Stimulated activated CD8-positive, alpha-beta memory T cell treated with anti-CD3 and anti-CD28 coated beads, Interleukin-7, amount 100 ng/mL, for 1 hour (primary cell): Measurements from ENCODE around the gene SMPX.

Source experiments
- DNase-seq, 2 donors: peaks; one replicate each; pipeline ENCODE4 v3.0.0-alpha.2; 2020; ENCODE audit warnings: low read depth in 2 of 2

SMPX gene

GRCh38 chrX:21711848-21712197 is 46.1 kb downstream of the SMPX start:
- DNase-seq, result no peak

DNA sequence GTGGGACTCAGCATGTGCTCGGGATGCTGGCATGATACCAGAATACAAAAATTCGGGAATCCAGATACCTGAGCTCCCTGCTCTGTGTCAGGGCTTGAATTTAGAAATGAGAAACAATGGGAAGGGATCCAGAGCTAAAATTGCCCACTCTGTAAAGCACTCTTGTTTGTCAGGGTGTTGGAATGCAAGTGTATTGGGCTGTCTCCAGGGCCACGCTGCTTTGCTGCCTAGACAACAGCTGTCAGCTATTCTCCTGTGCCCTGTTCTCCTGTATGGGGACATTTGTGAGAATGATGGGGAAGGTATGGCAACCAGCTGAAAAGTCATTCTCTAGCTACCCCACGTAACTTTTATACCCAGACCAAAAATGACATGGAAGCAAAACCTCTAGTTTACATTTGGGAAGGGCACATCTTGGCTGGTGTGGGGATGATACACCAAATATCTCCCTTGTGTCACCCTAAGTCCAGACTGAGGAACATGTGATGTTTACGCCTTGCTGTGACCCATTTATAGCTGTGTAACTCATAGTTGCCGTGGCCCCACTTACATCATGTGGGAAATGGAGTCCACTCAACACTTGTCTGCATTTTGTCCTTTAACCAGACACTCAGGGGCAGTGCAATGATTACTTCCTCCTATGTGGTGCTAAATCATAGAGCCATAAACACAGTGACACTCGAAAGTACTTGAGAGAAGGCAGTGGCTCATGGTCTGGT is 46.6 kb downstream of the SMPX start:
- no peak for DNase-seq

DNA sequence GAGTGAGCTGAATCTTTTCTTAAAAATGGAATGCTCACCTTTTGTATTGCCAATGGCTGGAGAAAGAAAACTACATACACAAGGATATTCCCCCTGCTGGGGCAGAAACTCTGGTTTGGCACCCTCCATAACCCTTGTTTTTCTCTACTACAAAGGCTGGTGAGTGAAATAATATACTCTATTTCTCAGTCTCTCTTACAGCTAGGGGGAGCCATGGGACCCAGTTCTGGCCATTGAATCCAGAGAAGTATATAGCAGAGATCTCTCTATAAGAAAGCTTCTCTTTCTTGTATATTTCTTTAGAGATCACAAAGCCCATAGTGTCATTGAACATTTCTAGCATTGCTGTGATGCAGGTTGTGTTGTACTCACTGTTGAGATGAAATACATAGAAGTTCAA is 49.8 kb downstream of the SMPX start:
- DNase-seq, result no peak

DNA sequence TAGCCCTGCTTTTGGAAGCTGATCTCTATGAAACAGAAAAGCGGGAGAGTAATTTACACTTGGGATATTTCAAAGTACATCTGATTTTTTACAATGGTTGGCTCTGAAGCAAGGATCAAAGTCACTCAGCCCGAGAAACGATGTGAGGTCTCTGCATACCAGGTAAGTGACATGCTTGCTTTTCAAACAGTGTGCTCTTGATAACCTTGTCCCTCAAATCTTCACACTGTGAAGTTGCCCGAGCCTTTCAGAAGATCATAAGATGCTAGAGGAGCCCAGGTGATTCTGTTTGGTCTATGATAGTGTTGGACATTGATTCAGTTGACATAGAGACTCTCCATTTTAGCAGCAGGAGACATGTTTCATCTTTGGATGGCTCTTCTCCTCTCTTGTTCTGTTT is 52.7 kb downstream of the SMPX start:
- no peak for DNase-seq

DNA sequence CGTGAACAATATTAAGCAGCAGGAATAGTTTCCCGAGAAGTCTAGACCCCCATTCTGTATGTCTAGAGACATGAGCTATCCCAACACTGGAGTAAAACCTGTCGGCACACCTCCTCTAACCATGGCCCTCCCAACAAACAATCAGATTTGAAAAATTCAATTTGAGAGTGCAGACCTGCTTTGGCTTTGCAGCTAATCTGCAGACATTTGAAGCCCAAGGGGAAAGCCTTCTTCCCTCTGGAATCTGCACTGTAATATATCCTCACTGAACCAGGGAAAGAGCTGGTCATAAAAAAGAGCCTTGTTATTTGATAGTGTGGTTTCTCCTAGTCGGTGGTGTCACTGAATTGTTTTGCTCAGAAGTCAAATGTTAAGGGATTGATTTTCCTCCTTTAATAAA is 55.2 kb downstream of the SMPX start:
- no peak for DNase-seq

GRCh38 chrX:21700967-21701366 is 56.9 kb downstream of the SMPX start:
- no peak for DNase-seq

GRCh38 chrX:21700275-21700674 is 57.6 kb downstream of the SMPX start:
- DNase-seq, result no peak

GRCh38 chrX:21699136-21699535 is 58.8 kb downstream of the SMPX start:
- DNase-seq, result no peak

GRCh38 chrX:21698272-21698671 is 59.6 kb downstream of the SMPX start:
- no peak for DNase-seq

GRCh38 chrX:21691512-21692018 is 66.4 kb downstream of the SMPX start:
- no peak for DNase-seq

GRCh38 chrX:21683941-21684340 is 74.0 kb downstream of the SMPX start:
- no peak for DNase-seq

DNA sequence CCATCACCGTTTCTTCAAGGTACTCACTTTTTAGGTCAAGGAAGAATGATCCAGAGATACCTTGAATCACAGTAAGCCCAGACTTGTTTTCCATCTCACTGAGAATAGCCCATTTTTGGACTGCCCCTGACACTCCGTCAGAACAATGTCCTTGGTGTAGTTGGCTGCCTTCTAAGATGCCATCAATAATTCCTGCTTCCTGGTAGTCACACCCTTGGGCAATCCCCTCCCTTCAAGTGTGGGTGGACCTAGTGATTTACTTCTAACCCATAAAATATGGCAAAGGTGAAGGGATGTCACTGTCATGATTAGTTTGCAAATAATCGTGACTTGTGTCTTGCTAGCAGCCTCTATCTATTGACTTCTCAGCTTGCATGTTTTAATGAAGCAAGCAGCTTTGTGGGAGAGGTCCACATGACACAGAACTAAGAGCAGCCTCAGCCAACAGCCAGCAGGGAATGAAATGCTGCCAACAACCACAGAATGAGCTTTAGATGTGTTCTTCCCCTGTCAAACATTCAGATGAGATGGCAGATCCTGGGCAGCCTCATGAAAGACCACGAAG is 79.8 kb downstream of the SMPX start:
- no peak for DNase-seq

- no peak for DNase-seq
These were observed 82.0 kb downstream of the SMPX start for GRCh38 chrX:21675931-21676330.

DNA sequence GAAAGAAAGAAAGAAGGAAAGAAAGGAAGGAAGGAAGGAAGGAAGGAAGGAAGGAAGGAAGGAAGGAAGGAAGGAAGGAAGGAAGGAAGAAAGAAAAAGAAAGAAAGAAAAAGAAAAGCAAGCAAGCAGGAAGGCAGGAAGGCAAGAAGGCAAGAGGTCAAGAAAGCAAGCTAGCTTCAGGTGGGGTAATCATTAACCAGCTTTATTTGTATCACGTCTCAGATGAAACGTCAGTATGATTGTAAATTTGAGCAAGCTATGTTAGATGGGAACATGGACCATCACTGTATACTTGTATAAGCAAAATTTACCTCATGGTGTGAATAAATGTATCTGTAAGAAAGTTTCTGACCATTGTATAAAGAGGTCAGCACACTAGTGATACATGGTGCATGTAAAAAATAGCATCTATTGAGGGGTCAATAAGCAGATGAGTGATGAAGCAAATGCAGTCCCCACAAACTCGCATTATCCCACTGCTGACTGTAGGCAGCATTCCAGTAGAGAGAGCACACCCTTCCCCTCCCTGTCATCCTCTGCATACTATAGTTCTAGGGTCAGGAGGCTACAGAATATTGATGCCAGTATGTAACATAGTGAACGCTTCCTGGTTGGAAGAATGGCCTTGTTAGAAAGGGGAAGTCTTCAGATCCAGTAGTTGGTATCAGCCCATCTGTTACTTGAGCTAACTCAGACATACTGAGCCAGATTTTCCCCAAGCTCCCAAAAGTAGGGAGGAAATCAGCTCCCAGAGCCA is 83.3 kb downstream of the SMPX start:
- DNase-seq, result no peak

DNA sequence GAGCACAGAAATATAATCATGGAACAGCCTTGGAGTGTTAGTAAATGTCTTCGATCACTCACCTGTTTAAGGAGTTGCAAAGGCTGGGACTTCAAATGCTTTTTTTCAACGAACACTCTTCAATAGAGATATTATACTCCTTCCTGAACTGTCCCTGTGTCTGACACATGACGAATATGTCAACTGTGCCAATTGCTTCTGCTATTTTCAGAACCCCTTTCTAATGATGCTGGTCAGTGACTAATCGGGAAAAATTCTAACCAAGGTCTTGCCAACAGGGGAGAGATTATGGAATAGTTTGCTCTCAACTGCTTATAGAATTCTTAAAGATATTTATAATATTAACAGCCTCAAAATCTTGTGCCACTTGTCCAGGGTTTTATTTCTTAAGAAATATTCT is 91.2 kb downstream of the SMPX start:
- no peak for DNase-seq

GRCh38 chrX:21666252-21666651 is 91.7 kb downstream of the SMPX start:
- no peak for DNase-seq

GRCh38 chrX:21662761-21663160 is 95.2 kb downstream of the SMPX start:
- no peak for DNase-seq

DNA sequence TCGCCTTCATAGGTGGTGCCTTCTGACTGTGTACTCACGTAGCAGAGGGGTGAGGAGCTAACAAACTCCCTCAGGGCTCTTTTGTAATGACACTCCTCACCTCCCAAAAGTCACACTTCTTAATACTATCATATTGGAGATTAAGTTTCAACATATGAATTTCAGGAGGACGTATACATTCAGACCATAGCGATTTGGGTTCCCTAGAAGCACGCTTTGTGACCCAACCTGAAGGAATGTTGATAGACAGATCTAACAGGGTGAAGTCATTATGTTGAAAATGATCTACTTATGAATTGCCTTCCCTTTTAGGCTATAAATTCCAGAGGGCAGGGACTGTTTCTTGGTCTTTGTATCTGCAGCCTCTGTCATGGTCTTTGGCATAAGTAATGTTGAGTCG is 96.6 kb downstream of the SMPX start:
- DNase-seq, result no peak

DNA sequence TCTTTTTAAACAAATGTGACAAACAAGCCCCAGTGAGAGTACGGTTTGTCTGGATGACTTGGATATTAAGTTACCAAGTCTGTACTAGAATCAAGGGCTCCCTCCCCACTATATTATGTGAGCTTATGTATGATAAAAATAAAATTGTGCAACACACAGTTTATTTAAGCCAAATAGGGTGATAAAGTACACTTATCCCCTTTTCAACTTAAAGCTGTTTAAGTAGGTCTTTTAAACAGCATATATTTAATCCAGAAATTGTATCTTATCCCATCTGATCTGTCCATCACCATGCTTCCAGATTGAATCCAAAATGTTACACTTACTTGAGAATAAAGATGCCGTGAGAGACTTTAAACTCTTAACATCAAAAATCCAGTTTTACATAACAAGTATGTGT is 97.8 kb downstream of the SMPX start:
- DNase-seq, result no peak

DNA sequence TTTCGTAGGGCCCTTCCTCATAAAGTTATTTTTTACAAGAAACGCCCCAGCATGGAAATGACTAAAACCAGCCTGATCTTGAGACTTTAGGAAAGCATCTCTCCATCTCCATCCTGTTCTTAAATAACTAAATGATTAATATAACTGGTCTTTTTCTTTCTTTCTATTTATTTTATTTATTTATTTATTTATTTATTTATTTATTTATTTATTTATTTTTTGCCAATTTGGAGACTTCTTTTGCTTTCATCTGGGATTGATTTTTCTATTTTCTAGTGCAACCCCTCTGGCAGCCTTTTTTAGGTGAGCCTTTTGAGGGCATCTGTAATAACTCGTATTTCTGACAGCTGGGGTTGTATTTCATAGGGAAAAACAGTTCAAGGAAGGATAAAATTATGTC is 98.6 kb downstream of the SMPX start:
- no peak for DNase-seq

DNA sequence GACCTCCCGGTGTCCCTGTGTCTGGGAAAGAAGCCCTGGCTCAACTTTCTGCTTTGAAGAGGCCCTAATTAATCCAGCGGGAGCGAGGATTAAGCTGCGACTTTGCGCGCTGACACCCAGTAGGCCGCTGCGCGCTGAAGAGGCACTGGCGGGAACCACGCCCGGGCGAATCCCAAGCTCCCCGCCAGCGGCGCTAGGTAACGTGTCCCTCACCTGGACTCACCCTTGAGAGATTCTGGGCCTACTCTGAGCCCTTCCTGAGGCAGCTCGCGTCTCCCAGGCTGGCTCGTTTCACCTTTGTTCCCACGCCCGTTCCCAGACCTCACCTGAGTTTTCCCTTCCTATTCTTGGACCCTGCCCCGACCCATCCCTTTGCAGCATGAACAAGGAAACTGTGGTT is 99.2 kb downstream of the SMPX start:
- DNase-seq, result no peak

DNA sequence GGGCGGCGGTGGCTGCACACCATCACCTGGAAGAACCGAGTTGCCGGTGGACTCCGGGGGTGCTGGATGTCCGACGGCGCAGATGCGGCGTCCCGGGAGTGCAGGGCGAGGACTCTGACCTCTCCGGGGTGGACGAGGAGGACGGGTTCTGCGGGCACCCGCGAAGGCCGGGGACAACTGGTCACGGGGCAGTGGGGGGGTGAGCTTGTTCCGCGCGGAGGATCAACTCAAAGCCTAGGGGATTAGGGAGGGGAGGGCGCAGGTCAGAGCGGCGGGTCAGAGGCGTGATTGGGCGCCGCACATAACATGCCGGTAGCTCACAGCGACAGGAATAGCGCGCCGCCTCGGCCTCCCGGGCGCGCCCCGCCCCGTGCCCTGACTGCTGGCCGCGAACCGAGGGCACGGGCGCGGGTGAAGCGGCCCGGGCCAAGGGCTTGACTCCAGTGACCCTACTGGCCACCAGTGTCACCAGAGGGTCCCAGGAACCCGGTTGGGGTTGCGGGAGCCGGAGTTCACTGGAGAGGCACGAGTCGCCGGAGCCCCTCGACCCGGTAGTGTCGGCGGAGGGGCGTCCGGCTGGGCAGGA is 99.7 kb downstream of the SMPX start, which contains the start of gene KLHL34:
TSS of gene KLHL34 (minus strand) at position 179 of the 586 bp plus-strand sequence. CDS start 542 bp downstream, outside the sequence.
- DNase-seq, result no peak
